Thyroid gland (tissue), 4 donors: ENCODE results near the gene PER3.

Experiments used
- POLR2A ChIP-seq, 2 donors: fragments of 450-650 bp; IDR thresholded peaks; one replicate each; pipeline ENCODE4 v1.6.1; 2017; ENCODE audit warnings: antibody characterized with exemption in 2 of 2, mild to moderate bottlenecking in 2 of 2, moderate library complexity in 1 of 2
- TF ChIP-seq, protein P1 (sequence below), 6 experiments: fragments of 200-600 bp in 3 of 6; fragments of 450-650 bp in 3 of 6; sonication (generic) in 3 of 6; IDR thresholded peaks; one replicate each; pipeline ENCODE4 v1.5.1; 2016 to 2019; ENCODE audit warnings: antibody characterized with exemption in 6 of 6, mild to moderate bottlenecking in 2 of 6, inconsistent platforms in 1 of 6, moderate library complexity in 1 of 6

DNA sequence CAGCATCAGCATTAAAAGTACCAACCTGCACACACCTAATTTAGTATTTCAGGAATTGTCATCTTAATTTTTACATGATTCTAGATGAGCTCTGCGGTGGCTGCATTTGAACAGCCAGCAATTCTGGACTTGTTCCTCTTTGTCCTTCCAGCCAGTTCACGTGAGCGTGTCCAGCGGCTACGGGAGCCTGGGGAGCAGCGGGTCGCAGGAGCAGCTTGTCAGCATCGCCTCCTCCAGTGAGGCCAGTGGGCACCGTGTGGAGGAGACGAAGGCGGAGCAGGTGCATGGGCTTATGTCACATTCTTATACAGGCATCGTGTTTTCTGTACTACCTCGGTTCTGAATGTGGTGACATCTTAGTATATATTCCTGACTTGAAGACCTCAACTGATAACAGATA lies 25.7 kb downstream of the PER3 start:
- TF ChIP-seq, protein P1, sequence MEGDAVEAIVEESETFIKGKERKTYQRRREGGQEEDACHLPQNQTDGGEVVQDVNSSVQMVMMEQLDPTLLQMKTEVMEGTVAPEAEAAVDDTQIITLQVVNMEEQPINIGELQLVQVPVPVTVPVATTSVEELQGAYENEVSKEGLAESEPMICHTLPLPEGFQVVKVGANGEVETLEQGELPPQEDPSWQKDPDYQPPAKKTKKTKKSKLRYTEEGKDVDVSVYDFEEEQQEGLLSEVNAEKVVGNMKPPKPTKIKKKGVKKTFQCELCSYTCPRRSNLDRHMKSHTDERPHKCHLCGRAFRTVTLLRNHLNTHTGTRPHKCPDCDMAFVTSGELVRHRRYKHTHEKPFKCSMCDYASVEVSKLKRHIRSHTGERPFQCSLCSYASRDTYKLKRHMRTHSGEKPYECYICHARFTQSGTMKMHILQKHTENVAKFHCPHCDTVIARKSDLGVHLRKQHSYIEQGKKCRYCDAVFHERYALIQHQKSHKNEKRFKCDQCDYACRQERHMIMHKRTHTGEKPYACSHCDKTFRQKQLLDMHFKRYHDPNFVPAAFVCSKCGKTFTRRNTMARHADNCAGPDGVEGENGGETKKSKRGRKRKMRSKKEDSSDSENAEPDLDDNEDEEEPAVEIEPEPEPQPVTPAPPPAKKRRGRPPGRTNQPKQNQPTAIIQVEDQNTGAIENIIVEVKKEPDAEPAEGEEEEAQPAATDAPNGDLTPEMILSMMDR (IDR thresholded peaks at IDR 0.05): no peak
- TF ChIP-seq POLR2A (IDR thresholded peaks at IDR 0.05): no peak
